LoVo (cell line): ENCODE data around the gene CHRNA1.
A peak's percentile ranks its signal among the peaks of the same experiment; 100 is the strongest.

Experiments used
- DNase-seq: peaks from one replicate; pipeline ENCODE4 v3.0.0-alpha.2; 2016; ENCODE audit warnings: low spot score

The CHRNA1 gene

DNA sequence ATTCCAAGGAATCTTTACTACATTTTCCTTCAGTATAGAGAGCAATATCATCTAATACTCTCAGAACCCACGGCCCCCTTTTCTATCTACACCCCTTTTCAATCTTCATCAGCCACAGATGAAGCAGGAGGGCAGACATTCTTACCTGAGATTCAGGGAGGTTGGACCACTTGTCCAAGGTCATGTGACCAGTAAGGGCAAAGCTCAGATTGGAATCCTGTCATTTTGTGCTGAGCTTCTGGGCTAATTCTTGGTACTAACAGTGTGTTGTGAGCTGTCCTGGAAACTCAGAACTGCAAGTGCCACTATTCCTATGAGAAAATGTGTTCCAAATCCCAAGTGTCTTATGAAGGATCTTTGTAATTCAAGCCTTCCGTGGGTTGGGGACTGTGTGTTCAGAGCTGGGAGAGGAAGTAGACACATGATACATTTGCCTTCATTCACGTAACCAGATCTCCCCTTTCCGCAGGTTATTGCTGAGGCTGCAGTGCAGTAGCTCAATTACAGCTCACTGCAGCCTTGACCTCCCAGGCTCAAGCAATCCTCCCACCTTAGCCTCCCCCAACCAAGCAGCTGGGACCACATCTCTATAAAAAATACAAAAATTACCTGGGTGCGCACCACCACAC, 3.3 kb downstream of the CHRNA1 start:
- no peak for DNase-seq

DNA sequence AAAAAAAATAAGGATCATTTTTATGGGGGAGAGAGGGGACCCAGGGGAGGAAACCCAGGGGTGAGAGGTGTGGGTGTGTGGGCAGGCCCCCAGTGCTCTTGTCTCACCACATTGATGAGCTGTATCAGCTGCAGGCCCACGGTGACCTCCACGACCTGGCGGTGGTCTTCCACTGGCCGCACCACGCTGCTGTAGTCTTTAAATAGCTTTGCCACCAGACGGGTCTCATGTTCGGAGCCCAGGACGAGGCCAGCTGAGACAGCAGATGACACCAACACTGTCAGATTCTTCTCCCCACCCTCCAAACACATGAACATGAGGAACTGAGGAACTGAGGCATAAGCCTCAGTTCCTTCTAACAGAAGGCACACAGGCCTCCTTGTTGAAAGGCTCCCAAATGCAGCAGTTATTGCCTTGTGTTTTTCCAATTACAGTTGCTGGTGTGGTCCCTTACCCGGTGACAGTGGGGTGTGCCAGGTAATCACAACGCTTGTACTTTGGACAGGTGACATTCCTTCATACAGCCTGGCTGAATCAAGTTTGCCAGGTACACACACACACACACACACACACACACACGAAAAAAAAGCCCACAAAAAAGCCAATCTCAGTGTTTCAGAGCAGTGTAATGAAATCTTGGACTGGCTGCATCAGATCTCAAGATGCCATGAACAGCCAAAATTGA, 4.7 kb downstream of the CHRNA1 start:
- no peak for DNase-seq

DNA sequence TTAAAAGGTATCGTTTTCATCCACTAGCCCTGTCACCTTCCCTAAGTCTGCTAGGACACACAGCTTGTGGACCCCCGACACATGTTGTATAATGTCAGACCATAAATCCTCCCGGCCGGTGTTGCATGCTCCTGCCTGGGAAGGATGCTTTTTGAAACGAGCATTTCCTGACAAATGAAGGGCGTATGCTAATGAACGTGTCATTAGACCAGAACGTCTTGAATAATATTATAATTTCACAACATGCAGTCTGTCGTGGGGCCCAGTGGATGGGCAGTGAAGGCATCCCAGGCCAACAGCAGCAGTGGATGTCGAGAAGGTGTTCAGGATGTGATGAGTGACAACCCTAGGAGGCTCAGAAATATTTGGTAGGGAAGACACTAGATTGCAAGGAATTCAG, 7.5 kb downstream of the CHRNA1 start:
- DNase-seq, result no peak

DNA sequence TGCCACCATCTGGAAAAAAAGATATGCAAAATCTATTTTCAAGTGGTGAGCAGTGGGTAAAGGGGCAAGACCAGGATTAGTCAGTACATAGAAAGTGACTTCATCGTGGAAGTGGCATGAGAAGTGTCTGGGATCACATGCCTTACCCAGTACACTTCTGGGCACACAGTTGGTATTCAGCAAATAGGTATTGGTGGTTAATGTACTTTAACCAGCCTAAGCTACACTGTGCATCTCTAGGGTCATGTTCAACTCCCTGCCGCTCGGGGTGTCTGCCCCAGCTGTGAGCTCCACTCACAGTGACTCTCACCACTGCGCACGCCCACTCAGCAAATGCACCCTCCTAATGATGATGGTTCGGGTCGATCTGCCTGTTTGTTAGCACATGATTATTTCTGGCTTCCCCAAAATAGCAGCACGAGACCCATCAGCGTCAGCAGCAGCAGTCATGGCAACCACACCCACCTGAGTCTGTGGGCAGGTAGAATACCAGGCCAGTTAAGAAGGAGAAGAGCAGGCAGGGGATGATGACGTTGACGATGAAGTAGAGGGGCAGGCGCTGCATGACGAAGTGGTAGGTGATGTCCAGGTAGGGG, 11.1 kb downstream of the CHRNA1 start:
- no peak for DNase-seq

DNA sequence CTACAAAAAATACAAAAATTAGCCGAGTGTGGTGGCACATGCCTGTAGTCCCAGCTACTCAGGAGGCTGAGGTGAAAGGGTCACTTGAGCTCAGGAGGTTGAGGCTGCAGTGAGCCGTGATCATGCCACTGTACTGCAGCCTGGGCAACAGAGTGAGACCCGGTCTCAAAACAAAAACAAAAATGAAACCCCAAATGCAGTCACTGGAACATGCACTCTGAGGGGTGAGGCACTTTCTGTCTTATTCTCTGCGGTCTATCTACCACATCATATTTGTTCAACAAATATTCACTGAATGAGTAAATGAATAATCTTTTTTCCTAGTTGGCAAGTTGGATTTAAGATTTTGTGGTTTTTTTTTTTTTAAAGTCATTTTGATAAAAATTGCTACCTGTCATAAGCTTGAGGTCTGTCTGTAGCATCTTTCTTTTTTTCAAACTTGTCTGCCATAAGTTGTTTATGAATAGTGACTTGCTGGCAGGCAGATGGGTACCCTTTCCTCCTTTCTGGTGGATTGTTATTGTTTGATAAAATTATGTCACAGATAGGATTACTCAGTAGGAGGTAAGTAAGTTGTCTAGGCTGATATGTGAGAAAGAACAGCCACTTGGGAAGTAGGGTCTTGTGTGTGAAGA, 11.8 kb downstream of the CHRNA1 start:
- no peak for DNase-seq

DNA sequence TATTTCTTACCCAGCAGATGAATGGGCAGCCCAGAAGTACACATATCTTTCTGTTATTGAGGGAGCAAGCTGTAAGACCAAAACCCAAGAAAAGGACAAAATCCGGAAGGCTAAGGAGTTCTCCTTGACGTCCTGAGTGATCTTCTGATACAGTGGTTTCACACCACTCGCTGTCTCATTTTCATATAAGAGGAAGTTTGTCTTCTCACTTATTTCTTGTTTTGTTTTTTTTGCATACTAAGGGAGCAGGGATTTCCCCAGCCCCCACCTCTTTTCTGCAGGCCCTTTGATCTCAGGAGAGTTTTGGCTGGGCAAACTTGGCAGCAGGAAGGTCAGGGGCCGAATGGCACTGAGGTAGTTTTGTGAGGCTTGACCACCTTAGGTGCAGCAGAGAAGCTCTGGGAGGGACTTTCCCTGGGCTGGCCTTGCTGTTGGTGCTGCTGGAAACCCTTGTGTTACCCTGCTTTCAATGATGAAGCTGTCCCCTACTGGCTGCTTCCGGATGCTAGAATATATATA, 13.3 kb downstream of the CHRNA1 start:
- no peak for DNase-seq

DNA sequence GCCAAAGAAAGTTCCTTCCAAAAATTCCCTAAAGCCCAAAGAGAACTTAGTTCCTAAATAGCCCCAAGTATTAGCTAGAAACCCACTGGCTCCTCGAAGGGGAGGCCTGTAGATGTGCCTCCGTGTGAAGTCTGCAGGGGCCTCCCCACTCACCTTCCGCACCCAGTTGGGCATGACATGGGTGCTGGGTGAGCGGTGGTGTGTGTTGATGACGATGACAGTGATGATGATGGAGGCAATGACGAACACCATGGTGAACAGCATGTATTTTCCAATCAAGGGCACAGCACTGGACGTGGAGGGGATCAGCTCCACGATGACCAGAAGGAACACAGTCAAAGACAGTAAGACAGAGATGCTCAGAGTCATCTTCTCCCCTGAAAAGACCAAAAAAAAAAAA, 14.5 kb downstream of the CHRNA1 start:
- DNase-seq, result no peak

DNA sequence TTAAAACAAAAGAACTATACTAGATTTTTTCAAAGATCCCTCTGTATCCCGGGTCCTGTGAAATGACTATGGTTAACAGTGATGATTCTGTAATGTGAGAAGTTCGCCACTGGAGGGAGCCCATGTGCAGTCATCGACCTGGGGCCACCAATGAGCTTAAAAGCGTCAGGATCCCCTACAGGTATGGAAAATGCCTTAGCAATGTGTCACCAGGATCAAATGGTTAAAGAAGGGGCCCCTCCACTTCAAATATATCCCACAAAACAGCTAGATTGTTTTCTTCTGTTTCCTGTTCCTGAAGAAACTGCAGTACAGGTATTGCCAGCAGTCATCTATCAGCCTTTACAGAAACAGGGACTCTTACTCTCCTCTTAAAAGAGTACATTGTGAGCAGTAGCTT, 15.3 kb downstream of the CHRNA1 start:
- DNase-seq, result peak; percentile 68

DNA sequence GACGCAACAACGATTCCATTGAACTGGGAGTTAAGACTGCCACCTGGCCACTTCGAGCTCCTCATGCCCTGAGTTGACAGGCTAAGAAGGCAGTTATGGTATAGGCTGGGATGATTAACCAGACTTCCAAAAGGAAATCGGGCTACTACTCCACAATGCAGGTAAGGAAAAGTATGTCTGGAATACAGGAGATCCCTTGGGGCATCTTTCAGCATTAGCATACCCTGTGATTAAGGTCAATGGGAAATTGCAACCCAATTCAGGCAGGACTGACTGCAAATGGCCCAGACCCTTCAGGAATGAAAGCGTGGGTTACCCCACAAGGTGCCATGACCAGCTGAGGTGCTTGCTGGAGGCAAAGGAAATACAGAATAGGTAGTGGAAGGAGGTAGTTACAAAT, 19.1 kb downstream of the CHRNA1 start:
- DNase-seq, result no peak

DNA sequence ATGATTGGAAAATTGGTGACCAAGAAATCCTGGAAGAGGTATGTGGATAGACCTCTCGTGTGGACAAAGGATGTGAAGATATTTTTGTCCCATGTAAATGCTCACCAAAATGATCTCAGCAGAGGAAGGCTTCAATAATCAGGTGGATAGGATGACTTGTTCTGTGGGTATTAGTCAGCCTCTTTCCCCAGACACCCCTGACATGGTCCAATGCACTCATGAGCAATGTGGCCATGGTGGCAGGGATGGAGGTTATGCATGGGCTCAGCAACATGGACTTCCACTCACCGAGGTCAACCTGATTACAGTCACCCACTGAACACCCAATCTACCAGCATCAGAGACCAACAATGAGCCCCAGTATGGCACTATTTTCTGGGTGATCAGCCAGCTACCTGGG, 20.2 kb downstream of the CHRNA1 start:
- DNase-seq, result no peak

DNA sequence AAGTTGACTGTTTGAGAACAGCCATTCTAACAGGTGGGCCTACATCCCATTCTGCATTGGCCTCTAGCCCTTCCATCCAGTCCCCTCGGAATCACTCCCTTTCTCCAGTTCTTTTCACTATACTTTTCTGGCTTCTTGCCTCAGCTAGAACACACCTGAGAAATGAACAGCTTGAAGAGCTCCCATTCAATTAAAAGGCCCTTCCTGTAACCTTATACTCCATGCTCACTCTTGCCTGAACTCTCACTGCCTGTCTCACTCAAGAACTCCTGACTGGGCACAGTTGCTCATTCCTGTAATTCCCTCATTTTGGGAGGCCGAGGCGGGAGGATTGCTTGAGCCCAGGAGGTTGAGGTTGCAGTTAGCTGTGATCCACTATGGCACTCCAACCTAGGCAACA, 23.6 kb downstream of the CHRNA1 start:
- no peak for DNase-seq

DNA sequence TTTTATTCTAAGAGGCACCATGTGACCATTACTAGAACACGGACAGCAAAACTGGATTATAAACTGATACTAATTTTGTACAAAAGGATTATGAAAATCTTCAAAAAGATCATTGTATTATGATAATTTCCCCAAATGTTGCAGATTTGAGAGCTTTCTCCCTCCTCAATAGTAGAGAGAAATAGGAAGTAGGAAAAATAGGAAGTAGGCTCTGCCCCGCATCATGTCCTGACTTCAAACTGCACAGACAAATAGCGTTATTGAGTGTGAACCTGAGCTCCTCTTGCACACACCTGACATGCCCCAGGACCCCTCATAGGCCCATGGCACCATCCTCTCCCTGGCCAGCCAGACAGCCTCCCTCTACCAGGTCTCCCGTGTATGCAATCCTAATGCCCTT, 25.4 kb downstream of the CHRNA1 start:
- DNase-seq, result no peak

DNA sequence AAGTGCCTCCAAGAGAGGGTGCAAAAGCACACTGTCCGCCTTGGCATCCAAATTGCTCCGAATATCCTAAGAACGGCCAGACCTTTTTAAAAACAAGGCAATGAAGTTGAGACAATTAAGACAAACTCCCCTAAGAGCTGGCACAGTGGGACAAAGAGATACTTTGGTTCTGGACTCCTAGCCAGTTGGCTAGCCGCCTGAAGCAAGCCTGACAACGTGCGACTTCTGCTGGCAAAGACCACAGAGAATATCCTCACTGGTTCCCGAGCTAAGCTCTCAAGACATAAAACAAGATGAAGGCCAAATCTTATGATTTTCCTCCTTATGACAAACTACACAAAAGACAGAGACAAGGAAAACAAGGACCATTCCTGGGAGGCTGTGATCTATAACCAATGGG, 32.7 kb downstream of the CHRNA1 start:
- no peak for DNase-seq

DNA sequence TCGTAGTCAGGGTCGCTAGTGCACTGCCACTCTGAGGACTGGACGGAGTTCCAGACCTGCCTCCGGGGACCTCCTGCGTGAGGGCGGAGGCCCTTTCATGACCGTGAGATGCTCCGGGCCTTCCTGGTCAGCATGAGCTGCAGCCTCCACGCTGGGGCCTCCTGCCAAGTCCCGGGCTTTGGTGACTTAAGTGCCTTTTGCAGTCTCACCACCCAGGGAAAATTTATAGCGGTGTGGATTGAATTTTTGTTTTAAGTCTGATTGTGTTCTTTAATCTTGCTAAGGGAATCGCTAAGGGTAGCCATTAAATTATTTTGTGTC, 33.6 kb downstream of the CHRNA1 start:
- DNase-seq, result no peak

DNA sequence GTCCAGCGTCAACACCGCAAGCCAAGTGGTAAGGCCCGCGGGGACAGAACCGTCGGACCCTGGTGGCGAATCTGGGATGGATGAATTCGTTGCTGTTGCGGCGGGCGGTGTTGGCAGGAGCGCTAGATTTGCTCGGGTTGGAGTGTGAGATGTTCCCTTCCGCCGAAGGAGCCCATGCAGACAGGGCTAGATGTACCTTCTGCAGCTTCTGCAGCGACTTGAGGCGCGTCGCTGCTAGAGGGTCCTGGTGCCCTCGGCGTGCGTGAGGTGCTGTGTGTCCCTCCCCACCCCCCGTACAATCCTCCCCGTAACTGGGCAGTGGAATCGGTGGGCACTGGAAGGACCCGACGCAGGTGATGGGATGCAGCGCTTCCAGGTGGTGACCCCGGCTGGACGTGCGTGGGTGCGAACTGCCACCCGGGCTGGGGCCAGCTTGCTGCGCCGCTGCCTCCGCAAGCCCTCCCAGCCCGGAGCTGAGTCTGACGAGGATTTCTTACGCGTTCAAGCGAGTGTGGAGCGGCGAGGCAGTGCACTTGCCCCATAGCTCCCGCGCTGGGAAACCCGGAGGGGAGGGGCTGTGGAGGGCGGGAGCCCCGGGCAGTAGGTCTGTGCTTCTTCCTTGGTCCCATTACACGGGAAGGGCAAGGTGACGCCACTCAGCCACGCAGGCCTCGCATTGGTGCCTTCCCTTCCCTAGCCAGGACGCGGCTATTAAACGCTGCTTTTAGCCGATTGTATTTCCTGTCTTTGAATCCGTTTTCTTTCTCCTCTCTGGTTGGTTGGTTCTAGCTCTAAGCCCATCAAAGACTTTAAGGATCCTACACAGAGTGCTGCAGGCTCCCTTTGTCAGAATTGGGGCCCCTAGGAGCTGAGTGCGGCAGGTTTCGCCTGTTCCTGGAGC, 34.2 kb downstream of the CHRNA1 start:
- no peak for DNase-seq

DNA sequence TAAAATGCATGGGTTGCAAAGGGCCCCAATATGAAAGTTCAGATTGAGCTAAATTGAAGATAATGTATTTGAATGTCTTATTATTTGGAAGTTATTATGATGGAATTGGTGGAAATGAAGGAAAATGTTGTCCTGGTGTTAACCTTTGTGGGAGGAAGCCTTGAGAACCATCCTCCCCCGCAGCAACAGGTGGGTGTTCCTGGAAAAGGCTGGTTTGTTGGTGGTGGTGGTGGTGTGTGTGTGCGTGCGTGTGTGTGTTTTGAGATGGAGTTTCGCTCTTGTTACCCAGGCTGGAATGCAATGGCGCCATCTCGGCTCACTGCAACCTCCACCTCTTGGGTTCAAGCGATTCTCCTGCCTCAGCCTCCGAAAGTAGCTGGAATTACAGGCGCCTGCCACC, 36.2 kb downstream of the CHRNA1 start:
- no peak for DNase-seq

DNA sequence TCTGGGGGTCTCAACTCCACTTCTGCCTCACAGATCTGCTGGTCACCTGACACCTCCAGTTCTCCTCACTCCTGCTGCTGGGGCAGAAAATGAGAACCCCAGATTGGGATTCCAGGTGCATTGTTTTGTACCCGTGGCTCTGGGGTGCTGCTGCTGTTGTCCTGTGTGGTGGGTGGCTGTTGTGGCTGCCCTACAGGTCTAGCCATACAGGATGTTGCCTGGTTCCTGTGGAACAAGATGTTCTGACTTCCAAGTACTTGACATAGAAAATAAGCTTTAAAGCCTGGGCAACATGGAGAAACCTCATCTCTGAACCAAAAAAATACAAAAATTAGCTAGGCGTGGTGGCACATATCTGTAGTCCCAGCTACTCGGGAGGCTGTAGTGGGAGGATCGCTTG, 38.1 kb downstream of the CHRNA1 start:
- no peak for DNase-seq

DNA sequence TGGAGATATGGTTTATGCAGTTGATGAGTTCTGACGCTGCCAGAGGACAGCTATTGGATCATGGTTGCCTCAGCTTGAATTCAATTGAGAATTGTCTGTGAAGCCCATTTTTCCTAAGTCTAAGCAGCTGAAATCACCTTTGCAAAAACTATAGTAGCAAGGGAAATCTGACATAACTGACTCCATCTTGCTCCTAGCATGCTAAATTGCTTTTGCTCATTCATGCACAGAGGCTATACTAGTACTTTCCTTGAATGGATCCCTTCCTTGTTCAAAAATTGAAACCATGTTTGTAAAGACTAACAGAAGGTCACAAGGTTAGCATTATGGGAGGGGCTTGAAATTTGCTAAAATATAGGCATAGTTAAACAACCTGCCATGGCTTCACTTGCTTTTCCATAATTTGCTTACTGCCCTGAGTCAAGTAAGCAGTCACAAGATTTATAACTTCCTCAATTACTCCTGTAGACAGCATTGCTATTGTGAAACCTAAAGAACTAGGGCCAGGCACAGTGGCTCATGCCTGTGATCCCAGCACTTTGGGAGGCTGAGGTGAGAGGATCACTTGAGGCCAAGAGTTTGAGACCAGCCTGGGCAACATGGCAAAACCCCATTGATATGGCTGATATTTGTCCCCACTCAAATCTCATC, 41.2 kb downstream of the CHRNA1 start:
- no peak for DNase-seq

DNA sequence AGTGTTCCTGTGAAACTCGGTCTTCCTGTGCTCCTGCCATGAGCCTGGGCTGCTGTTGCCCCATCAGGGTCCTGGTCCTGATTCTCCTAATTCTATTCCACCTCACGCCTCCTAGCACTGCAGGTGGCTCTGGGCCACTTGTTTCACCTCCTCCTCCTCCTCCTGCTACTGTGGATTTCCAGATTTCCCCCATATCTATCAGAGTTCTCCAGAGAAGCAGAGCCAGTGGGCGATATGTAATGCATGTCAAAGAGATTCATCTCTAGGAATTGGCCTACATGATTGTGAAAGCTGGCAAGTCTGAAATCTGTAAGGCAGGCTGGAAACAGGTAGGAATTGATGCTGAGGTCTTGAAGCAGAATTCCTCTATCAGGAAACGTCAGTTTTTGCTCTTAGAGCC, 45.3 kb downstream of the CHRNA1 start:
- no peak for DNase-seq

DNA sequence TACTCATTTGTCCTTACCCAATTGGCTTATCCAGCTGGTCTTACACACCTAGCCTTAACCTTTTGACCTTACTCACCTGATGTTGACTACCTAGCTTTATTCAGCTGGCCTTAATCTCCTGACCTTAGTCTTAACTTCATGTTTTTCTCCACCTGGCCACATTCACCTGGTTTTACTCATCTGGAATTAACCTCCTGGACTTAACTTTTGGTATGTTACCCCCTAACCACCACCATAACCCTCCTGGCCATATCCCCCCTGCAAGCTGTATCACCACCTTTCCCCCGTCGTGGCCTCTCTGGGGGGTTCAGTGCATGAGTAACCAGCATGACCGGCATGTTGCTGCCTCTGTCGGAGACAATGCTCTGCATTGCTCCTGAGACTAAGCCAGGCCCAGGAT, 45.7 kb downstream of the CHRNA1 start:
- no peak for DNase-seq

DNA sequence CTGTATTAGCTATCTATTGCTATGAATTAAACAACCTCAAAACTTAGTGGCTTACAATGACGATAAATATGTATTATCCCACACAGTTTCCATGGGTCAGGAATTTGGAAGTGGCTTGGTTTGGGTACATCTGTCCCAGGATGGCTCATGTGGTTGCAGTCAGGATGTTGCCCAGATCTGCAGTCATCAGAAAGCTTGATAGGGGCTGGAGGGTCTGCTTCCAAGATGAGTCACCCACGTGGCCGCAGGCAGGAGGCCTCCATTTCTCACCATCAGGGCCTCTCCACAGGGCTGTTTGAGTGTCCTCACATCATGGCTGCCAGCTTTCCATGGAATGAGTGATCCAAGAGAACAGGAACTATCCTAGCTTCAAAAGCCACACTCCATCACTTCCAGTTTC, 46.4 kb downstream of the CHRNA1 start:
- no peak for DNase-seq

DNA sequence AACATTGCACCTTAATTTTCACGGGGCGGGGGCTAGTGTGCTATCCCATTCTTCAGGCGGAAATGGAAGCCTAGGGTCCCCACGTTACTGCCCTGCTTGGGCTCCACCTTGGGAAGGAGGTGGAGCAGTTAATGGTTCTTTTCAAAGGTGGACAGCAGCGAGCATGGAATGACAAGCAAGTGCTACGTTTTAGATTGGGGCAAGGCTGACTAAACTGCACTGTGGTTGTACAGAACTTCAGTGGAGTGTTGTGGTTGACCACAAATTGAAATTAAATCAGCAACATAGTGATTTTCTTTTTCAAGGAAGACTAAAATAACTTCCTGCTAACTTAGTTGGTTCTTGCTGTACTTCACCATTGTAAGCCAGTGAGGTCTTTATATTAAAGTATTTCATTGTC, 47.0 kb downstream of the CHRNA1 start:
- DNase-seq, result no peak
